GM19238 (cell line): ENCODE results near the gene SWAP70.
"Not testable (repeated sequence)": the region's sequence is repeated elsewhere in the genome, so short reads cannot be mapped to it uniquely, and the experiment has no call there.

Source experiments
- DNase-seq: peaks from one replicate; pipeline ENCODE4 v3.0.0; 2011; ENCODE audit warnings: low spot score; ENCODE audit not compliant: insufficient read length

SWAP70 gene

GRCh38 chr11:9719566-9720289 lies 55.9 kb downstream of the SWAP70 start:
- no peak for DNase-seq

- DNase-seq, result no peak
These were observed 56.4 kb downstream of the SWAP70 start for GRCh38 chr11:9720290-9720630.

- DNase-seq, result no peak
These were observed 58.1 kb downstream of the SWAP70 start for GRCh38 chr11:9722023-9722422.

GRCh38 chr11:9722893-9723292 lies 59.0 kb downstream of the SWAP70 start:
- DNase-seq, result no peak

GRCh38 chr11:9726321-9727022 lies 62.6 kb downstream of the SWAP70 start:
- no peak for DNase-seq

GRCh38 chr11:9728058-9728457 lies 64.2 kb downstream of the SWAP70 start:
- DNase-seq, result no peak

GRCh38 chr11:9731256-9731655 lies 67.4 kb downstream of the SWAP70 start:
- no peak for DNase-seq

GRCh38 chr11:9732453-9732852 lies 68.6 kb downstream of the SWAP70 start:
- no peak for DNase-seq

GRCh38 chr11:9733212-9733611 lies 69.3 kb downstream of the SWAP70 start:
- DNase-seq, result no peak

- DNase-seq, result no peak
These were observed 71.4 kb downstream of the SWAP70 start for GRCh38 chr11:9735236-9735635.

- no peak for DNase-seq
These were observed 72.0 kb downstream of the SWAP70 start for GRCh38 chr11:9735919-9736318.

GRCh38 chr11:9736365-9736764 lies 72.5 kb downstream of the SWAP70 start:
- no peak for DNase-seq

- no peak for DNase-seq
These were observed 74.2 kb downstream of the SWAP70 start for GRCh38 chr11:9738116-9738515.

- no peak for DNase-seq
These were observed 74.8 kb downstream of the SWAP70 start for GRCh38 chr11:9738707-9739106.

GRCh38 chr11:9739123-9739900 lies 75.4 kb downstream of the SWAP70 start:
- DNase-seq, result no peak

GRCh38 chr11:9740202-9740883 lies 76.5 kb downstream of the SWAP70 start:
- DNase-seq, result no peak

GRCh38 chr11:9741260-9741659 lies 77.4 kb downstream of the SWAP70 start:
- no peak for DNase-seq

- not testable (repeated sequence) for DNase-seq
These were observed 79.6 kb downstream of the SWAP70 start for GRCh38 chr11:9743512-9743911.

- no peak for DNase-seq
These were observed 81.7 kb downstream of the SWAP70 start for GRCh38 chr11:9745411-9746211.

GRCh38 chr11:9747229-9747628 lies 83.4 kb downstream of the SWAP70 start:
- DNase-seq, result no peak

GRCh38 chr11:9747828-9748227 lies 84.0 kb downstream of the SWAP70 start:
- DNase-seq, result no peak
